Esophagus squamous epithelium (tissue), 4 donors: Measurements from ENCODE around the gene OR1L8.
"Not testable (repeated sequence)": the region's sequence is repeated elsewhere in the genome, so short reads cannot be mapped to it uniquely, and the experiment has no call there.

ENCODE experiments used
- CTCF ChIP-seq, 6 experiments: fragments of 450-650 bp in 4 of 6; fragments of 200-600 bp in 2 of 6; sonication (generic) in 2 of 6; IDR thresholded peaks; one replicate each; pipeline ENCODE4 v1.5.1; 2016 to 2019; ENCODE audit warnings: antibody characterized with exemption in 6 of 6, mild to moderate bottlenecking in 4 of 6, moderate library complexity in 4 of 6
- POLR2A ChIP-seq, 4 donors: fragments of 450-650 bp; IDR thresholded peaks; one replicate each; pipeline ENCODE4 v1.6.1; 2017; ENCODE audit warnings: antibody characterized with exemption in 4 of 4, mild to moderate bottlenecking in 4 of 4, moderate library complexity in 3 of 4

- not testable (repeated sequence) for TF ChIP-seq CTCF, POLR2A (IDR thresholded peaks at IDR 0.05)
These were observed 52.0 kb downstream of the OR1L8 start for GRCh38 chr9:122531157-122531556.
